ENCODE measurements around the gene ACSL1. TPM values are rescaled to one million over a fixed set of nuclear protein-coding genes. Genes with fewer than 3 reads are reported as not detected.

Gene ACSL1
- total and polyA plus RNA-seq, 9 of the 15 experiments (the other 6 are each of a cell fraction or from before 2014, with no cell fraction given), result 6.7 to 24.1 (median 15.0) TPM

GRCh38 chr4:184854673-184855072, 28.9 kb upstream of the ACSL1 start (continued):
- TF ChIP-seq PYGO2 (tag; IDR thresholded peaks at IDR 0.05) (no peak), ETV5 (CRISPR knock-in tag; IDR thresholded peaks at IDR 0.05; ENCODE audit: low read depth) (no peak; the same call in 1 of the 2 replicates), HDGF (IDR thresholded peaks at IDR 0.05) (no peak), RCOR1 (IDR thresholded peaks at IDR 0.05; ENCODE audit: borderline replicate concordance in 1 of 2, low read depth in 2 of 2, low read length in 2 of 2) (peak in 1 of 2 experiments; percentile 40; a peak in 1 of 4 replicates), CREM (IDR thresholded peaks at IDR 0.05; ENCODE audit: low read depth) (peak; percentile 32; the same call in 1 of the 2 replicates), CHD4 (IDR thresholded peaks at IDR 0.05; ENCODE audit: insufficient read depth, insufficient replicate concordance, low read depth, low read length, poor library complexity, severe bottlenecking) (no peak), MEIS2 (IDR thresholded peaks at IDR 0.05; ENCODE audit: partially characterized antibody) (peak; percentile 17), MYC (IDR thresholded peaks at IDR 0.05; ENCODE audit: low read depth, low read length) (0 out of 2 replicates have a peak, but pooled peaks have one; percentile 35), MYC (CRISPR knock-in tag; IDR thresholded peaks at IDR 0.05; ENCODE audit: borderline replicate concordance, low read depth) (no peak), EP400 (IDR thresholded peaks at IDR 0.05) (no peak), U2AF1 (optimal IDR thresholded peaks at IDR 0.05; ENCODE audit: low read depth, low read length) (no peak), ZBTB7A (IDR thresholded peaks at IDR 0.05; ENCODE audit: borderline replicate concordance, control insufficient read depth, low read depth, low read length) (no peak), SLC30A9 (CRISPR knock-in tag; IDR thresholded peaks at IDR 0.05) (no peak), IFI16 (CRISPR knock-in tag; IDR thresholded peaks at IDR 0.05) (no peak), RB1 (IDR thresholded peaks at IDR 0.05; ENCODE audit: low read depth) (no peak), ZNF431 (CRISPR knock-in tag; IDR thresholded peaks at IDR 0.05) (no peak), FOXP1 (CRISPR knock-in tag; IDR thresholded peaks at IDR 0.05) (no peak), NCOA2 (IDR thresholded peaks at IDR 0.05; ENCODE audit: partially characterized antibody in 2 of 2) (no peak), POLR2H (tag; IDR thresholded peaks at IDR 0.05; ENCODE audit: low read depth) (0 out of 2 replicates have a peak, but pooled peaks have one; percentile 5), EP300 (IDR thresholded peaks at IDR 0.05; ENCODE audit: low read length) (peak; percentile 77), ZBTB5 (IDR thresholded peaks at IDR 0.05) (no peak)
- TF ChIP-seq, protein P1, sequence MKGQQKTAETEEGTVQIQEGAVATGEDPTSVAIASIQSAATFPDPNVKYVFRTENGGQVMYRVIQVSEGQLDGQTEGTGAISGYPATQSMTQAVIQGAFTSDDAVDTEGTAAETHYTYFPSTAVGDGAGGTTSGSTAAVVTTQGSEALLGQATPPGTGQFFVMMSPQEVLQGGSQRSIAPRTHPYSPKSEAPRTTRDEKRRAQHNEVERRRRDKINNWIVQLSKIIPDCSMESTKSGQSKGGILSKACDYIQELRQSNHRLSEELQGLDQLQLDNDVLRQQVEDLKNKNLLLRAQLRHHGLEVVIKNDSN (CRISPR knock-in tag; IDR thresholded peaks at IDR 0.05), result no peak
- TF ChIP-seq, protein P2, sequence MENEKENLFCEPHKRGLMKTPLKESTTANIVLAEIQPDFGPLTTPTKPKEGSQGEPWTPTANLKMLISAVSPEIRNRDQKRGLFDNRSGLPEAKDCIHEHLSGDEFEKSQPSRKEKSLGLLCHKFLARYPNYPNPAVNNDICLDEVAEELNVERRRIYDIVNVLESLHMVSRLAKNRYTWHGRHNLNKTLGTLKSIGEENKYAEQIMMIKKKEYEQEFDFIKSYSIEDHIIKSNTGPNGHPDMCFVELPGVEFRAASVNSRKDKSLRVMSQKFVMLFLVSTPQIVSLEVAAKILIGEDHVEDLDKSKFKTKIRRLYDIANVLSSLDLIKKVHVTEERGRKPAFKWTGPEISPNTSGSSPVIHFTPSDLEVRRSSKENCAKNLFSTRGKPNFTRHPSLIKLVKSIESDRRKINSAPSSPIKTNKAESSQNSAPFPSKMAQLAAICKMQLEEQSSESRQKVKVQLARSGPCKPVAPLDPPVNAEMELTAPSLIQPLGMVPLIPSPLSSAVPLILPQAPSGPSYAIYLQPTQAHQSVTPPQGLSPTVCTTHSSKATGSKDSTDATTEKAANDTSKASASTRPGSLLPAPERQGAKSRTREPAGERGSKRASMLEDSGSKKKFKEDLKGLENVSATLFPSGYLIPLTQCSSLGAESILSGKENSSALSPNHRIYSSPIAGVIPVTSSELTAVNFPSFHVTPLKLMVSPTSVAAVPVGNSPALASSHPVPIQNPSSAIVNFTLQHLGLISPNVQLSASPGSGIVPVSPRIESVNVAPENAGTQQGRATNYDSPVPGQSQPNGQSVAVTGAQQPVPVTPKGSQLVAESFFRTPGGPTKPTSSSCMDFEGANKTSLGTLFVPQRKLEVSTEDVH (IDR thresholded peaks at IDR 0.05; ENCODE audit: low read depth, partially characterized antibody), result no peak
- TF ChIP-seq, protein P3, sequence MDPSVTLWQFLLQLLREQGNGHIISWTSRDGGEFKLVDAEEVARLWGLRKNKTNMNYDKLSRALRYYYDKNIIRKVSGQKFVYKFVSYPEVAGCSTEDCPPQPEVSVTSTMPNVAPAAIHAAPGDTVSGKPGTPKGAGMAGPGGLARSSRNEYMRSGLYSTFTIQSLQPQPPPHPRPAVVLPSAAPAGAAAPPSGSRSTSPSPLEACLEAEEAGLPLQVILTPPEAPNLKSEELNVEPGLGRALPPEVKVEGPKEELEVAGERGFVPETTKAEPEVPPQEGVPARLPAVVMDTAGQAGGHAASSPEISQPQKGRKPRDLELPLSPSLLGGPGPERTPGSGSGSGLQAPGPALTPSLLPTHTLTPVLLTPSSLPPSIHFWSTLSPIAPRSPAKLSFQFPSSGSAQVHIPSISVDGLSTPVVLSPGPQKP (CRISPR knock-in tag; IDR thresholded peaks at IDR 0.05), result no peak

All from K562 (cell line).